Left ventricle myocardium inferior (tissue), 1 donor: ENCODE measurements around the gene LHFPL2. TPM values are rescaled to one million over a fixed set of nuclear protein-coding genes. Genes with fewer than 3 reads are reported as not detected.

Source experiments
- DNase-seq: peaks from one replicate; pipeline ENCODE4 v3.0.0-alpha.2; 2020
- H3K27ac ChIP-seq: fragments of 200-600 bp; replicated peaks from 2 replicates; pipeline ENCODE4 v1.8.0; 2021
- H3K27me3 ChIP-seq: fragments of 200-600 bp; 2 replicates; pipeline ENCODE4 v1.8.0; 2021; ENCODE audit warnings: low read depth
- H3K36me3 ChIP-seq: fragments of 200-600 bp; 2 replicates; pipeline ENCODE4 v1.8.0; 2021
- H3K4me1 ChIP-seq: fragments of 200-600 bp; 2 replicates; pipeline ENCODE4 v1.8.0; 2021
- H3K4me3 ChIP-seq: fragments of 200-600 bp; 2 replicates; pipeline ENCODE4 v1.8.0; 2021; ENCODE audit warnings: mild to moderate bottlenecking, moderate library complexity
- H3K9me3 ChIP-seq: fragments of 200-600 bp; replicated peaks from 2 replicates; pipeline ENCODE4 v1.8.0; 2021
- CTCF ChIP-seq: fragments of 200-600 bp; IDR thresholded peaks from 2 replicates; pipeline ENCODE4 v1.8.0; 2021; ENCODE audit warnings: antibody characterized with exemption, mild to moderate bottlenecking, borderline replicate concordance
- intact Hi-C: fragments of 100-400 bp; cut with micrococcal nuclease; formaldehyde crosslinking; loops from one replicate; pipeline ENCODE4 v1.11.0; 2022
- total RNA-seq: library from RNA; stranded (reverse); fragmentation: NEBNext Ultra II Directional; extraction: Animal tissue kit (Norgen Biotek cat#: 25700); gene quantifications from one replicate; pipeline ENCODE4 v1.2.1, GENCODE V29; 2021
- donor health status: DM: no; HTN: yes; CAD: no; lungs with severe emphysema.

LHFPL2 gene
- total RNA-seq, 1 donor from 2014 or later = 5.0 TPM

- Histone ChIP-seq H3K27me3 (no peaks in the 10 kb centered on the region), H3K4me1 (peaks cover 24% of the 10 kb centered on the region), H3K36me3 (peaks cover 5% of the 10 kb centered on the region), H3K4me3 (no peak overlapping the region), H3K9me3 (no peaks in the 10 kb centered on the region), H3K27ac (no peak overlapping the region)
- no peak for DNase-seq
- intact Hi-C loops = no loop called here
- no peak for TF ChIP-seq CTCF
These were observed 35.4 kb downstream of the LHFPL2 start for GRCh38 chr5:78613151-78613533.

GRCh38 chr5:78612227-78613150 is 36.1 kb downstream of the LHFPL2 start:
- H3K27ac ChIP-seq = no peak overlapping the region
- intact Hi-C loops = no loop called here
- no peak for TF ChIP-seq CTCF
- H3K27me3 ChIP-seq = no peaks in the 10 kb centered on the region
- no peak for DNase-seq
- peaks cover 24% of the 10 kb centered on the region for H3K4me1 ChIP-seq
- peaks cover 3% of the 10 kb centered on the region for H3K36me3 ChIP-seq
- H3K9me3 ChIP-seq = no peaks in the 10 kb centered on the region
- no peak overlapping the region for H3K4me3 ChIP-seq

GRCh38 chr5:78611126-78611605 is 37.4 kb downstream of the LHFPL2 start:
- H3K27ac ChIP-seq = peak overlapping the region; percentile 45
- H3K4me3 ChIP-seq = no peak overlapping the region
- H3K4me1 ChIP-seq = peaks cover 24% of the 10 kb centered on the region
- intact Hi-C loops = no loop called here
- no peaks in the 10 kb centered on the region for H3K9me3 ChIP-seq
- no peaks in the 10 kb centered on the region for H3K36me3 ChIP-seq
- TF ChIP-seq CTCF = no peak
- H3K27me3 ChIP-seq = no peaks in the 10 kb centered on the region
- DNase-seq = no peak

- Histone ChIP-seq H3K4me3 (no peak overlapping the region), H3K27ac (peak overlapping the region; percentile 45), H3K4me1 (peaks cover 24% of the 10 kb centered on the region), H3K9me3 (no peaks in the 10 kb centered on the region), H3K27me3 (no peaks in the 10 kb centered on the region), H3K36me3 (no peaks in the 10 kb centered on the region)
- no peak for TF ChIP-seq CTCF
- intact Hi-C loops = no loop called here
- DNase-seq = no peak
These were observed 37.9 kb downstream of the LHFPL2 start for GRCh38 chr5:78610636-78611035.

GRCh38 chr5:78610163-78610583 is 38.4 kb downstream of the LHFPL2 start:
- peak overlapping the region; percentile 45 for H3K27ac ChIP-seq
- H3K4me3 ChIP-seq = no peak overlapping the region
- no peaks in the 10 kb centered on the region for H3K9me3 ChIP-seq
- peaks cover 24% of the 10 kb centered on the region for H3K4me1 ChIP-seq
- no peaks in the 10 kb centered on the region for H3K27me3 ChIP-seq
- H3K36me3 ChIP-seq = no peaks in the 10 kb centered on the region
- DNase-seq = no peak
- no peak for TF ChIP-seq CTCF
- intact Hi-C loops = no loop called here
